Calu3 (cell line): ENCODE measurements around the gene TNS1. TPM values are rescaled to one million over a fixed set of nuclear protein-coding genes. Genes with fewer than 3 reads are reported as not detected.

Source experiments
- BruUV-seq: library from RNA; stranded (reverse); fragments of 400-500 nt; replicated peaks from 2 replicates; lab custom pipeline; 2021; lab: Mats Ljungman, UMichigan
- CTCF ChIA-PET: fragments of 300-600 bp; sonication (Branson Sonifier 250); formaldehyde crosslinking; loops from one replicate; lab custom pipeline; 2022; ENCODE audit warnings: antibody characterized with exemption; lab: Charles Lee
- DNase-seq: peaks from one replicate; pipeline ENCODE4 v3.0.0; 2022
- H3K27ac Mint-ChIP-seq: one replicate; pipeline ENCODE4 v1.8.0; 2022; ENCODE audit warnings: mixed read lengths; ENCODE audit not compliant: unreplicated experiment
- H3K27me3 Mint-ChIP-seq: one replicate; pipeline ENCODE4 v1.8.0; 2022; ENCODE audit warnings: mixed read lengths; ENCODE audit not compliant: unreplicated experiment
- H3K36me3 Mint-ChIP-seq: one replicate; pipeline ENCODE4 v1.8.0; 2022; ENCODE audit warnings: mild to moderate bottlenecking, moderate library complexity, mixed read lengths; ENCODE audit not compliant: insufficient read depth, unreplicated experiment
- H3K4me1 Mint-ChIP-seq: one replicate; pipeline ENCODE4 v1.8.0; 2022; ENCODE audit warnings: mild to moderate bottlenecking, low read depth, mixed read lengths; ENCODE audit not compliant: unreplicated experiment
- H3K4me3 Mint-ChIP-seq: one replicate; pipeline ENCODE4 v1.8.0; 2022; ENCODE audit warnings: mild to moderate bottlenecking, low read depth, moderate library complexity, mixed read lengths; ENCODE audit not compliant: unreplicated experiment
- H3K9me3 Mint-ChIP-seq: one replicate; pipeline ENCODE4 v1.8.0; 2022; ENCODE audit warnings: low read depth, mixed read lengths; ENCODE audit not compliant: unreplicated experiment
- intact Hi-C: fragments of 100-400 bp; cut with micrococcal nuclease; formaldehyde crosslinking; loops from one replicate; pipeline ENCODE4 v1.10.0; 2022; ENCODE audit not compliant: unreplicated experiment
- total RNA-seq: library from RNA; stranded (reverse); gene quantifications from 2 replicates; pipeline ENCODE4 v1.2.3, GENCODE V29; 2022
- TF ChIP-seq, protein P1 (sequence below): fragments of 200-600 bp; IDR thresholded peaks from one replicate; pipeline ENCODE4 v1.8.0; 2022; ENCODE audit warnings: antibody characterized with exemption; ENCODE audit not compliant: unreplicated experiment

The TNS1 gene
- total RNA-seq, 1 experiment from 2014 or later, result 2.2 TPM

DNA sequence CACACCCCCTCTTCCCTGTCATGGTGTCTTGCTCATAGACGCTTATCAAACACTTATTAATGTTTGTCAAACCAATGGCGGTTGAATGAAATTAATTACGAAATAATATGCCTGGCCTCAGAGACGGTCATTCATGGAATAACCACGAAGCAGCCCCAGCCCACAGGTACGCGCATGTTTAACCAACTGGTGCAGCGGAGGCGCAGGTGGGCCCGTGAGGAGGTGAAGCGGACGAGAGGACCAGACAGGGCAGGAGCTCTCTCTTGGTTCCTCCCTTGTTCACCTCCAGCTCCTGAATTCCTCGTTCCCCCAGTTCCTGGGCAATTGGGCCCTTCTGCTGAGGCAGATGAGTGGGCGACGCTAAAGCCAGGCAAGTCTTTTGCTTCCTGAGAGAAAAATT, 169.8 kb downstream of the TNS1 start:
- Mint-ChIP-seq H3K27ac (no peak overlapping the region), H3K4me1 (no peaks in the 10 kb centered on the region), H3K27me3 (peaks cover 77% of the 10 kb centered on the region), H3K36me3 (no peaks in the 10 kb centered on the region), H3K4me3 (no peak overlapping the region), H3K9me3 (no peaks in the 10 kb centered on the region)
- intact Hi-C loops, result no loop called here
- TF ChIP-seq, protein P1, sequence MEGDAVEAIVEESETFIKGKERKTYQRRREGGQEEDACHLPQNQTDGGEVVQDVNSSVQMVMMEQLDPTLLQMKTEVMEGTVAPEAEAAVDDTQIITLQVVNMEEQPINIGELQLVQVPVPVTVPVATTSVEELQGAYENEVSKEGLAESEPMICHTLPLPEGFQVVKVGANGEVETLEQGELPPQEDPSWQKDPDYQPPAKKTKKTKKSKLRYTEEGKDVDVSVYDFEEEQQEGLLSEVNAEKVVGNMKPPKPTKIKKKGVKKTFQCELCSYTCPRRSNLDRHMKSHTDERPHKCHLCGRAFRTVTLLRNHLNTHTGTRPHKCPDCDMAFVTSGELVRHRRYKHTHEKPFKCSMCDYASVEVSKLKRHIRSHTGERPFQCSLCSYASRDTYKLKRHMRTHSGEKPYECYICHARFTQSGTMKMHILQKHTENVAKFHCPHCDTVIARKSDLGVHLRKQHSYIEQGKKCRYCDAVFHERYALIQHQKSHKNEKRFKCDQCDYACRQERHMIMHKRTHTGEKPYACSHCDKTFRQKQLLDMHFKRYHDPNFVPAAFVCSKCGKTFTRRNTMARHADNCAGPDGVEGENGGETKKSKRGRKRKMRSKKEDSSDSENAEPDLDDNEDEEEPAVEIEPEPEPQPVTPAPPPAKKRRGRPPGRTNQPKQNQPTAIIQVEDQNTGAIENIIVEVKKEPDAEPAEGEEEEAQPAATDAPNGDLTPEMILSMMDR, result no peak
- no TSS peak for BruUV-seq
- CTCF ChIA-PET, result no interaction called here
- no peak for DNase-seq

DNA sequence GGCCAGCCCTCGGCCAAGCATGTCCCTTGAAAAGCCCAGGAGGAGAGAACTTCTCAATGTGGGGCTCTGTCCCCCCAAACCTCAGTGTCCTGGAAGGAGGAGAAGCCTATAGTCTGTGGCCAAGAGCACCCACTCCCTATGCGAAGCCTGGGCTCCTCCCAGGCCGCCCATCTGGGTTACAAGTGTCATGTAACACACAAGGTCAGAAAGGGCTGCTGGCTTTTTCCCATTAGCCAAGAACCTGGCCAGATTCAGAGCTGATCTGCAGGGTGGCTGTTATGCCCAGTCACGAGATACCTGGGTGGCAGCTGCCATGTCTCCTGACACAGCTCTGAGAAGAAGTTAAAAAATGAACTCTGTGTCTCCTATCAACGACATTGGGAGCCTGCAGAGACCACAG, 170.7 kb downstream of the TNS1 start:
- no peaks in the 10 kb centered on the region for H3K36me3 Mint-ChIP-seq
- TF ChIP-seq, protein P1, result no peak
- H3K9me3 Mint-ChIP-seq, result no peaks in the 10 kb centered on the region
- no TSS peak for BruUV-seq
- H3K27ac Mint-ChIP-seq, result no peak overlapping the region
- CTCF ChIA-PET, result no interaction called here
- no peak overlapping the region for H3K4me3 Mint-ChIP-seq
- H3K4me1 Mint-ChIP-seq, result no peaks in the 10 kb centered on the region
- H3K27me3 Mint-ChIP-seq, result peaks cover 76% of the 10 kb centered on the region
- no peak for DNase-seq
- intact Hi-C loops, result no loop called here

DNA sequence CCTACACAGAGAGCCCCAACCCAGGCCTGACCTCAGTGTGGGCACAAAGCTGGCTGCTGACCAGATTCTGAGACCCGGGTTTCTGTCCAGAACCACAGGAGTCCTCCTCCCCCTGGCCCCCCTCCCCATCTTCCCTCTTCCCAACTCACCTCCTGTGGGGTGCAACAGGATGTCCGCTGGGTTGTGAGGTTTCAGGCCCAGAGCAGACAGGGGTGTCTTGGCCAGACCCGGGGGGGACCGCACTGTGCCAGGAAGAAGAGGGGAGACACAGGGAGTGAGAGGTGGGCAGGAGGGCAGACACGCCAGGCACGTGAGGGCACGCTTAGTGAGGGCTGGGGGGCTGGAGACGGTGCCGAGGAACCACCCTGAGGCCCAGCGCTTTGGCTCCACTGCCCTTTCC, 171.5 kb downstream of the TNS1 start:
- H3K27ac Mint-ChIP-seq, result no peak overlapping the region
- TF ChIP-seq, protein P1, result no peak
- H3K9me3 Mint-ChIP-seq, result no peaks in the 10 kb centered on the region
- H3K4me1 Mint-ChIP-seq, result no peaks in the 10 kb centered on the region
- no peak overlapping the region for H3K4me3 Mint-ChIP-seq
- BruUV-seq, result no TSS peak
- CTCF ChIA-PET, result no interaction called here
- H3K36me3 Mint-ChIP-seq, result no peaks in the 10 kb centered on the region
- intact Hi-C loops, result no loop called here
- no peak for DNase-seq
- H3K27me3 Mint-ChIP-seq, result peaks cover 76% of the 10 kb centered on the region

DNA sequence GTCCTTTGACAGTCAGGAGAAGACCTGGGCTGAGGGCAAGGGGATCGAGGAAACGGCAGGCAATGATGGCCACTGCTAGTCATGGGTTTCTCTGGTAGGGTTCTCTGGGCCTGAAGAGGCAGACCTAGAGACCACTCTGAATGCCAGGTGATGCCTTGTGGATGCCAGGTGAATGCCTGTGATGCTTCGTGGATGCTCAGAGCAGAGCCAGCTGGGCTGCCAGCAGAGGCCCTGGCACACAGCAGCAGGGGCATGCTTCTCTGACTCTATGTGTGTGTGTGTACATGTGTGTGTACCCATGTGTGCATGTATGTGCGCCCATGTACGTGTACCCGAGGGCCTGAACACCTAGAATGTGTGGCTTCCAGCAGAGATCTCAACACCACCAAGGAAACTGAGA, 172.0 kb downstream of the TNS1 start:
- no TSS peak for BruUV-seq
- no peaks in the 10 kb centered on the region for H3K9me3 Mint-ChIP-seq
- H3K27ac Mint-ChIP-seq, result no peak overlapping the region
- H3K4me3 Mint-ChIP-seq, result no peak overlapping the region
- peaks cover 76% of the 10 kb centered on the region for H3K27me3 Mint-ChIP-seq
- TF ChIP-seq, protein P1, result no peak
- no peaks in the 10 kb centered on the region for H3K4me1 Mint-ChIP-seq
- CTCF ChIA-PET, result no interaction called here
- no peaks in the 10 kb centered on the region for H3K36me3 Mint-ChIP-seq
- DNase-seq, result no peak
- intact Hi-C loops, result no loop called here

DNA sequence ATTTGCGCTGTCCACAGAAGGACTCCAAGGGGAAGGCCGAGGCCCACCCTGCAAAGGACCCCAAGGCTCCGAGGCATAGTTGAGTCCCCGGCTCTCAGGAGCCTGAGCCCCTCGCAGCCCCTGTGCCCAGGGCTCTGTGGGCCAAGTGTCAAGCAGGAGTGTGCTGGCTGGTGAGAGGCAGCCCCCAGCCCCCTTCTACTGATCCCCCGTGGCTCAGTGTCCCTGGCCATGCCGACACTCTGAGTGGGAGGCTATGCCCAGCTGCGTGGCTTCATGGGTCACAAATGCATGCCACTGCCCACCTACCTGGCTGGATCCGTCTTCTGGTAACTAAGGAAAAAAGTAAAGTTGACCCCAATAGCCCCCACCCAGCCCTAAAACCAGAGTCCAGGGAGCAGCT, 172.7 kb downstream of the TNS1 start:
- H3K9me3 Mint-ChIP-seq, result no peaks in the 10 kb centered on the region
- no peak for DNase-seq
- no TSS peak for BruUV-seq
- TF ChIP-seq, protein P1, result no peak
- peaks cover 76% of the 10 kb centered on the region for H3K27me3 Mint-ChIP-seq
- no peaks in the 10 kb centered on the region for H3K36me3 Mint-ChIP-seq
- H3K4me1 Mint-ChIP-seq, result no peaks in the 10 kb centered on the region
- no peak overlapping the region for H3K4me3 Mint-ChIP-seq
- no peak overlapping the region for H3K27ac Mint-ChIP-seq
- CTCF ChIA-PET, result no interaction called here
- intact Hi-C loops, result no loop called here
